Heart left ventricle (tissue), 16 donors: Measurements from ENCODE around the gene RAB17. TPM values are rescaled to one million over a fixed set of nuclear protein-coding genes. Genes with fewer than 3 reads are reported as not detected.

Experiments used
- ATAC-seq, 4 donors: fragments of 200-7000 bp; cut with Tn5 transposase; one replicate each; pipeline ENCODE4 v1.9.1; 2020 to 2022; ENCODE audit warnings: moderate library complexity in 4 of 4, mild to moderate bottlenecking in 3 of 4, moderate number of reproducible peaks in 1 of 4
- DNase-seq, 5 donors: peaks; one replicate each; pipeline ENCODE4 v3.0.0-alpha.2; 2020
- H3K27ac ChIP-seq, 12 donors: fragments of 200-600 bp; sonication (generic) in 4 of 12; one replicate each; pipeline versions ENCODE4 v1.5.0 to v1.8.0; 2016 to 2022; ENCODE audit warnings: mild to moderate bottlenecking in 2 of 12
- H3K27me3 ChIP-seq, 9 donors: fragments of 200-600 bp; sonication (generic) in 2 of 9; one replicate each; pipeline versions ENCODE4 v1.5.1 to v1.8.0; 2016 to 2022; ENCODE audit warnings: mild to moderate bottlenecking in 3 of 9
- H3K36me3 ChIP-seq, 9 donors: fragments of 200-600 bp; sonication (generic) in 2 of 9; one replicate each; pipeline versions ENCODE4 v1.5.0 to v1.8.0; 2018 to 2022; ENCODE audit warnings: mild to moderate bottlenecking in 2 of 9
- H3K4me1 ChIP-seq, 12 donors: fragments of 200-600 bp; sonication (generic) in 4 of 12; one replicate each; pipeline versions ENCODE4 v1.5.0 to v1.8.0; 2016 to 2022; ENCODE audit warnings: mild to moderate bottlenecking in 3 of 12
- H3K4me3 ChIP-seq, 12 donors: fragments of 200-600 bp; sonication (generic) in 4 of 12; one replicate each; pipeline versions ENCODE4 v1.5.0 to v1.8.0; 2017 to 2022; ENCODE audit warnings: mild to moderate bottlenecking in 9 of 12, moderate library complexity in 4 of 12
- H3K9me3 ChIP-seq, 12 donors: fragments of 200-600 bp; sonication (generic) in 4 of 12; one replicate each; pipeline versions ENCODE4 v1.5.0 to v1.8.0; 2016 to 2022; ENCODE audit warnings: mild to moderate bottlenecking in 1 of 12
- POLR2A ChIP-seq, 2 donors: fragments of 450-650 bp; IDR thresholded peaks; one replicate each; pipeline ENCODE4 v1.6.1; 2017; ENCODE audit warnings: antibody characterized with exemption in 2 of 2, mild to moderate bottlenecking in 2 of 2, moderate library complexity in 2 of 2
- WGBS, 4 donors: extraction: QIAGEN DNeasy Blood & Tissue Kit in 2 of 4; methylation state at CpG; one replicate each; pipeline versions ENCODE4 v1.1.5 to v1.1.7; 2013 to 2018; 5-methylcytosine and 5-hydroxymethylcytosine counted together
- intact Hi-C, 10 donors: fragments of 100-400 bp; cut with DNase I; formaldehyde crosslinking; loops; one replicate each; pipeline versions ENCODE4 v1.11.1 to v1.14.2; 2022
- polyA plus RNA-seq, 2 donors: library from polyadenylated mRNA; stranded (reverse); fragments of 200-250 nt; gene quantifications; one replicate each; pipeline ENCODE4 v1.2.3, GENCODE V29; 2013
- total RNA-seq, 9 donors: library from RNA; depleted of rRNA in 2 of 9; stranded (reverse); fragments of >200 nt in 2 of 9; fragmentation: NEBNext Ultra II Directional in 3 of 9; extraction: Animal tissue kit (Norgen Biotek cat#: 25700) in 3 of 9; gene quantifications; one replicate each; pipeline versions ENCODE4 v1.1.0 to v1.2.4, GENCODE V29; 2016 to 2023
- TF ChIP-seq, protein P1 (sequence below), 12 donors: fragments of 200-600 bp; sonication (generic) in 4 of 12; IDR thresholded peaks; one replicate each; pipeline versions ENCODE4 v1.5.0 to v1.8.0; 2018 to 2022; ENCODE audit warnings: antibody characterized with exemption in 12 of 12, mild to moderate bottlenecking in 5 of 12
- donor health status: ischemic (EF 13 %, LVEDD 7.1; RV severe dilation, severe dysfunction).
- donor health status: healthy with polysubstance abuse.
- donor health status: DM: no; HTN: yes; CAD: no.
- donor health status: DM: no; HTN: no; CAD: no.
- donor health status: ischemic (EF 25% LVEDD 6.9; RV normal size, moderate dysfunction).
- donor health status: ischemic (EF 25% LVEDD 5.7; RV mildly dilated, moderate dysfunction).
- donor health status: healthy.
- donor health status: DM: yes; HTN: yes; CAD: no.
- donor health status: ischemic (EF 35%, LVEDD 5.7; RV mildly dilated, moderate dysfunction).
- donor health status: nonischemic (EF 11% LVEDD 7.7; RV severe dilation, severe dysfunction).
- donor health status: DM: yes; HTN: yes; CAD: no.
- donor health status: PGD.
- donor health status: ischemic (EF 29% LVEDD 5.4; RV normal size, mild dysfunction).
- donor health status: nonischemic (EF 23%, LVEDD 6.1; RV moderate dilation, normal function).

RAB17 gene
- total and polyA plus RNA-seq, 11 donors, result 1.1 to 7.3 (median 3.7) TPM

DNA sequence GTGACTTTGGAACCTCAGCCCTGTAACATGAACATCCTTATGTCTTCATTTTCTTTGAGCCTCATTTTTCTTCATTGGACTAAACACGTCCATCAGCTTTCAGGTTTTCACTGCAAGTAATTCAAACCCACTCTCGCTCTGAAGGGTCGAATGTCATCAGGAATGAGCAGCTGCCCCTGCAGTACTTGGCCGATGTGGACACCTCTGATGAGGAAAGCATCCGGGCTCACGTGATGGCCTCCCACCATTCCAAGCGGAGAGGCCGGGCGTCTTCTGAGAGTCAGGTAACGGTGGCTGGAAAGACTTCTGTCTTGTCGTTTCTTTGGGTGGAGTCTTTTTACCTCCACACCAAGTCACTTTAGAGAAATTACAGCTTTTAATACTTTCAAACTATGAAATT is 63.3 kb downstream of the RAB17 start:
- Histone ChIP-seq H3K4me3 (no peak overlapping the region), H3K27me3 (no peaks in the 10 kb centered on the region), H3K9me3 (no peaks in the 10 kb centered on the region), H3K27ac (no peak overlapping the region), H3K36me3 (peaks cover 0 to 23% (median 17%) of the 10 kb centered on the region in 9 donors), H3K4me1 (no peaks in the 10 kb centered on the region)
- DNase-seq (peak in 1 of 5 donors; percentile 9), ATAC-seq (no peak)
- no peak for TF ChIP-seq POLR2A (IDR thresholded peaks at IDR 0.05)
- TF ChIP-seq, protein P1, sequence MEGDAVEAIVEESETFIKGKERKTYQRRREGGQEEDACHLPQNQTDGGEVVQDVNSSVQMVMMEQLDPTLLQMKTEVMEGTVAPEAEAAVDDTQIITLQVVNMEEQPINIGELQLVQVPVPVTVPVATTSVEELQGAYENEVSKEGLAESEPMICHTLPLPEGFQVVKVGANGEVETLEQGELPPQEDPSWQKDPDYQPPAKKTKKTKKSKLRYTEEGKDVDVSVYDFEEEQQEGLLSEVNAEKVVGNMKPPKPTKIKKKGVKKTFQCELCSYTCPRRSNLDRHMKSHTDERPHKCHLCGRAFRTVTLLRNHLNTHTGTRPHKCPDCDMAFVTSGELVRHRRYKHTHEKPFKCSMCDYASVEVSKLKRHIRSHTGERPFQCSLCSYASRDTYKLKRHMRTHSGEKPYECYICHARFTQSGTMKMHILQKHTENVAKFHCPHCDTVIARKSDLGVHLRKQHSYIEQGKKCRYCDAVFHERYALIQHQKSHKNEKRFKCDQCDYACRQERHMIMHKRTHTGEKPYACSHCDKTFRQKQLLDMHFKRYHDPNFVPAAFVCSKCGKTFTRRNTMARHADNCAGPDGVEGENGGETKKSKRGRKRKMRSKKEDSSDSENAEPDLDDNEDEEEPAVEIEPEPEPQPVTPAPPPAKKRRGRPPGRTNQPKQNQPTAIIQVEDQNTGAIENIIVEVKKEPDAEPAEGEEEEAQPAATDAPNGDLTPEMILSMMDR (IDR thresholded peaks at IDR 0.05), result no peak
- WGBS, 4 donors, result 92 to 96% (median 93%) methylated on average over 11 of the region's 11 CpGs
- intact Hi-C loops, result no loop called here

DNA sequence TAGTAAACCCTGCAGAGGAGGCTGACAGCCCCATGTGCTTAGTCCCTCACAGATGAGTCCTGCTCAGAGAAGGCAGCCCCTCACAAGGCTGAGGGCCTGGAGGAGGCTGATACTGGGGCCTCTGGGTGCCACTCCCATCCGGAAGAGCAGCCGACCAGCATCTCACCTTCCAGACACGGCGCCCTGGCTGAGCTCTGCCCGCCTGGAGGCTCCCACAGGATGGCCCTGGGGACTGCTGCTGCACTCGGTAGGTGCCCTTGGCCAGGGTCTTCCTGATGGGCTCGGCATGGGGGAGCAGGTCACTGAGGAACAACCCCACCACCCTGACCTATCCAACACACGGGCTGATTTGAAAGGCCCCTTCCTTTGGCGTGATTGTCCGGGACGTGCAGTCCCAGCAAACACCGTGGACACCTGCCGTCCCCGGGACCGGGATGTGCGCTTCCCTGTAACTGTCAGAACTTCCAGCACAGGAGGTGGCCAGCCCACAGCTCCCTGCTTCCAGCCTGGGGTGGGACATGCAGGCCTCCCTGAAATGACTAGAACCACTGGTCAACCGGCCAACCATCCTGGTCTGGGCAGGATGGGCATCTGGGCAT is 64.9 kb downstream of the RAB17 start:
- TF ChIP-seq, protein P1 (IDR thresholded peaks at IDR 0.05), result no peak
- TF ChIP-seq POLR2A (IDR thresholded peaks at IDR 0.05), result no peak
- H3K4me1 ChIP-seq, result no peaks in the 10 kb centered on the region
- intact Hi-C loops, result no loop called here
- peak in 2 of 4 donors; percentile 17 to 38 for ATAC-seq
- no peak overlapping the region for H3K27ac ChIP-seq
- WGBS, 4 donors, result 94 to 98% (median 94%) methylated on average over 11 to 17 of the region's 17 CpGs
- no peak overlapping the region for H3K4me3 ChIP-seq
- DNase-seq, result peak in 1 of 5 donors; percentile 18
- no peaks in the 10 kb centered on the region for H3K9me3 ChIP-seq
- no peaks in the 10 kb centered on the region for H3K27me3 ChIP-seq
- peaks cover 0 to 23% (median 14%) of the 10 kb centered on the region in 9 donors for H3K36me3 ChIP-seq

GRCh38 chr2:237524631-237525030 is 65.9 kb downstream of the RAB17 start:
- TF ChIP-seq, protein P1 (IDR thresholded peaks at IDR 0.05), result no peak
- no peak for TF ChIP-seq POLR2A (IDR thresholded peaks at IDR 0.05)
- Histone ChIP-seq H3K4me3 (no peak overlapping the region), H3K4me1 (no peaks in the 10 kb centered on the region), H3K27ac (no peak overlapping the region), H3K9me3 (no peaks in the 10 kb centered on the region), H3K36me3 (peaks cover 0 to 21% (median 12%) of the 10 kb centered on the region in 9 donors), H3K27me3 (no peaks in the 10 kb centered on the region)
- intact Hi-C loops, result no loop called here
- WGBS, 4 donors, result 63 to 68% (median 63%) methylated on average over 5 to 6 of the region's 6 CpGs
- DNase-seq (peak in 1 of 5 donors; percentile 15), ATAC-seq (no peak)

Other genes starting within 250 kb of the RAB17 start
- gene COL6A3, start 176.6 kb downstream of the RAB17 start, total RNA-seq, result 100 to 1,000 TPM in 3 of 9 donors, 10 to 100 TPM in 6; 41.3 to 290 (median 87.3) TPM
- 100 to 1,000 TPM in 1 of 2 donors, 10 to 100 TPM in 1; 17.4 to 115 TPM for gene COL6A3, start 176.6 kb downstream of the RAB17 start, polyA plus RNA-seq
- 10 to 100 TPM; 20.4 to 50.3 (median 30.7) TPM for gene MLPH, start 103.5 kb downstream of the RAB17 start, total RNA-seq
- gene MLPH, start 103.5 kb downstream of the RAB17 start, polyA plus RNA-seq, result 10 to 100 TPM; 18.3 to 60.3 TPM
- gene PRLH, start 24.2 kb downstream of the RAB17 start, total RNA-seq, result not detected
- not detected for gene PRLH, start 24.2 kb downstream of the RAB17 start, polyA plus RNA-seq
- gene LRRFIP1, start 36.9 kb upstream of the RAB17 start, total RNA-seq, result 100 to 1,000 TPM in 8 of 9 donors, 10 to 100 TPM in 1; 78.7 to 151 (median 111) TPM
- 100 to 1,000 TPM in 1 of 2 donors, 10 to 100 TPM in 1; 87.6 to 128 TPM for gene LRRFIP1, start 36.9 kb upstream of the RAB17 start, polyA plus RNA-seq
- under 1 TPM; 0.16 to 0.94 (median 0.44) TPM for gene RBM44, start 208.0 kb upstream of the RAB17 start, total RNA-seq
- gene RBM44, start 208.0 kb upstream of the RAB17 start, polyA plus RNA-seq, result under 1 TPM; 0.17 to 0.38 TPM